HG03103 (cell line): ENCODE measurements around the gene C1orf53.
"Not testable (repeated sequence)": the region's sequence is repeated elsewhere in the genome, so short reads cannot be mapped to it uniquely, and the experiment has no call there.

ENCODE experiments used
- ATAC-seq: cut with Tn5 transposase; IDR thresholded peaks from one replicate; pipeline ENCODE4 v1.9.1; 2021; ENCODE audit warnings: low read depth; ENCODE audit not compliant: unreplicated experiment

C1orf53 gene

DNA sequence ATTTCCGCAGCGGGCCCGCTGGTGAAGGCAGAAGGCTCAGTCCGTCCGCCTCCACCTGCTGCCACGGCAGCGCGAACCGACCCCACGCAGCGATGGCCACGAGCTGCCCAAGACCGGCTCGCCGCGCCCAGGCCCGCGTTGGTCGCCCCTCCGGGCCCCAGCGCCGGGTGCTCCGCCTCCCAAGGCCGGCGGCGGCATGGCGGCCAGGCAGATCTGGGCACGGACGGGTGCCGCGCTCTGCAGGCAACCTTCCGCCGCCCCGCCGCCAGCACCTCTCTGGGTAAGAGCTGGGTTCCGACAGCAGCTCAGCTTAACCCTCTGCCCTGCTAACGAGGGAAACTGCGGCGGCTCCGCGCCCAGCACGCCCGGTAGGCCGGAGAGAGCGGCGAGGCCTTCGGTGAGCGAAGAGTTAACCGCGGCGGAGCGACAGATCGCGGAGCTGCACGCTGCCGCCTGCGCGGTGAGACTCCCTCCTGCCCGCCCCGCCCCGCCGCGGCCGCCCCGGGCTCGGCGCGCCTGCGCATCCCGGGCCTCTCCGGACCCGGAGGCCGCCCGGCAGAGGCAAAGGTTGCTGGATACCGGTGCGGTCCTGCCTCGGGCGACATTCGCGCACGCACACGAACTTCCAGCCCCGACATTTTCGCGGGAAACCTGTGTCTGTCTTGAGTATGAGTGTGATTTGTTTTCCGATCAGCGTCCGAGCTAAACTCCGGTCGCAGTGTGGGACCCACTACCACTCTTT is at the start of gene C1orf53:
Gene C1orf53, plus strand, starts transcription at position 177 of the 742 bp plus-strand sequence. Its CDS starts 20 bp downstream, at position 197.
- ATAC-seq: peak; percentile 94

DNA sequence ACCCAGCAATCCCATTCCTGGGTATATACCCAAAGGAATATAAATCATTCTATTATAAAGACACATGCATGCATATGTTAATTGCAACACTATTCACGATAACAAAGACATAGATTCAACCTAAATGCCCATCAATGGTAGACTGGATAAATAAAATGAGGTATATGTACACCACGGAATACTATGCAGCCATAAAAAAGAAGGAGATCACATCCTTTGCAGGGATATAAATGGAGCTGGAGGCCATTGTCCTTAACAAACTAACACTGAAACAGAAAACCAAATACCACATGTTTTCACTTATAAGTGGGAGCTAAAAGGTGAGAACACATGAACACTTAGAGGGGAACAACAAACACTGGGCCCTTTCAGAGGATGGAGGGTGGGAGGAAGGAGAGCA is 46.7 kb upstream of the C1orf53 start:
- not testable (repeated sequence) for ATAC-seq

DNA sequence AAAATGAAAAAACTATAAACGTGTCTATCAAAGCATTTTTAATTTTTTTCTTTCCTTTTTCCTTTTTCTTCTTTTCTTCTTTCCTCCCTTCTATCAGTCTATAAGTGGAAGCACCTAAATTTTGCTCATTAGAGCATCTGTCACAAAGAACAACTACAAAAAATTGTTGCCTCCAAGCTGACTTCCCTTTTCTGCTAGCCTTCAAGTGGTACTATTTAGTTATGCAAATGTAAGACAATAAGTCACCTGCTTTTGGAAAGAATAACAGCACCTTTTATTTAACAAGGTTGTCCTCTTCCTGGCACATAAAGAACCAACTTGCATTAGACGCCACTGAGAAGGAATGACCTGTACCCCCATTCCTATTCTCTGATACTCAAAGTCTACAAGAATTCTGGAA is 45.0 kb upstream of the C1orf53 start:
- no peak for ATAC-seq

DNA sequence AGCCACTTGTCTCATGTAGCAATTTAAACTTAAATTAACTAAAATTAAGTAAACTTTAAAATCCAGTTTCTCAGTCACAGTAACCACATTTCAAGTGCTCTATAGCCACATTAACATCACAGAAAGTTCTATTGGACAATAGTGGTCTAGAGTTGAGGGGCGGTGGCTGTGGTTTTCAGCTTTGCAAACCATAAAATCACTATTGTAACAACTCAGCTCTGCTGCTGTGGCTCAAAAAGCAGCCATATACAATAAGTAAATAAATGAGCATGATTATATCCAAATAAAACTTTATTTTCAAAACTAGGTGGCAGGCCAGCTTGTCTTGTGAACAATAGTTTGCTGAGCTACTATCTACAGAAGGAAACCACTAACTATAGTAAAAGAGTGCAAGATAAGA is 43.4 kb upstream of the C1orf53 start:
- no peak for ATAC-seq

DNA sequence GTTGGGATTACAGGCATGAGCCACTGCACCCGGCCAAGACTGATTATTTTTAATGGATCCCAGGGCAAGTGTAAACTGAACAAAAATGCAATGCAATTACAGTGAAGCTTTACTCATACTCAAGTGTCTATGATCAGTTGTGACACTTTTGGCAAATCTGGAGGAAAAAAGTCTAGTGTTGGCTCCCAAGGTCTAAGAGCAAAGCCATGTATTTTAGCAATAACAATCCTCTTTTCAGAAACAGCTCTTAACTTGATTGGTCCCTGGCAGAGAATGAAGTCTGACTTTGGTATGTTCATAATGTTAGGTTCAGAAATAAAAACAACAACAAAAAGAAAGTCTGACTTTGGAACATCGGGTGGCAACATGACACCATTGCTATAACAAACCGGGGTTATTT is 40.2 kb upstream of the C1orf53 start:
- no peak for ATAC-seq

DNA sequence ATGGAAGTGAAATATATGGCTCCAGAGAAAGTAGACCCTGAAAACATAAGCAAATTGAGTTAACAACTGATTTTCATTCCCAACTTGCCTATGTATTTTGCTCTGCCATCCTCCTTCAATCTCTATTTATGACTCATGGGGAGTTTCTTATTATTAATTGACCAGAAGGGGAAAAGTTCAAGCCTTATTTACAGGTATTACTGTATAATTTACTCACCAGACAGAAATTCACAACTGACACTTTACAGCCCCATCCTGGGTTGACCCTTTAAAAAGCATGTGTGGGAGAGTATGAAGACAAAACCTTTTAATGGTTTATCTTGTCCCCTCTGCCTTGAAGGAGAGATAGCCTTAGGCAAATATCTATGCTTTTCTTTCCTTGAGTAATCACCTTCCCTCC is 39.8 kb upstream of the C1orf53 start:
- no peak for ATAC-seq

DNA sequence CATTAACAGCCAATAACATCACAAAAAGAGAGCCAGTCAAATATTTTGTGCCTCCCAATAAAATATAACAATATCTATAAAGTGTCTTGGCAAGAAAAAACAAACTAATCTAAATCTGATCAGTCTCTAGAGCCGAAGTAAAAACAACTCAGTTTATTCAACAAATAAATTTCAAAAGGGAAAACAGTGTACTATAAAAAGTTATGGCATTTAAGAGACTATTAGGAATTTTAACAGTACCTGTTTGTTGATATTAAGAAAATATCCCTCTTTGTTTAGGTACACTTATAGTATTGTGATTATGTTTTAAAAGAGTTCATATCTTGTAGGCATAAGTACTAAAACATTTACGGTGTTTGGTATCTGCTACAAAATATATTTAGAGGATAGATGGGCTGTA is 36.6 kb upstream of the C1orf53 start:
- ATAC-seq: no peak

DNA sequence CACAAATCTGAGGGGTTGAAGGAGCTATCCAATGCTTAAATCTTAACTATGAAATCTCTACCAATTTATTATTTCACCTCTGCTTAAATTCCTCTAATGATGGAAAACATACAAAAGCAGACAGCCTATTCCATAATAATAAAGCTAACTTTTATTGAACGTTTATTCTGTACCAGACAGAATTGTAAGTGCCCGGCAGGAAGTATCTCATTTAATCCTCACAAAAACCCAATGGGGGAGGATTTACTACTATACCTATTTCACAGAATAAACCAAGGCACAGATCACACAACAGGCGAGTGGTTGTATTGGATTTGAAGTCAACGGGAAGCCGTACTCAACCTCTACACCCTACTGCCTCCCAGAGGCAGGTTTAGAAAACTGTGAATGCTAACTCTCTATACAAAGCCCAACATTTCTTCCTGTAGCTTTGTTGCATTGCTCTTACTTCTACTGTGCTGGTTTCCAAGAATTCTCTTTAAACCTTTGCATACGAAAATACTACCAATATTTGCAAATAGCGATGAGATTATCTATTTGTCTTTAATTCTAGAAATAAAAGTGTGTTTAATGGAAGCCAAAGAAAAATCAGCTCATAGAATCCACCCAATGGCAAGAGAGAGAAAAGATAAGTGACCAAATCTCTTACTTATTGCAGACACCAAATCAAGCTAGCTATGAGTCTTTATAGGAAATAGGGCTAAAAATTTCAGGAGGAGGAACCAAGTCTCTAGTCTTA is 33.5 kb upstream of the C1orf53 start:
- ATAC-seq: peak; percentile 93

DNA sequence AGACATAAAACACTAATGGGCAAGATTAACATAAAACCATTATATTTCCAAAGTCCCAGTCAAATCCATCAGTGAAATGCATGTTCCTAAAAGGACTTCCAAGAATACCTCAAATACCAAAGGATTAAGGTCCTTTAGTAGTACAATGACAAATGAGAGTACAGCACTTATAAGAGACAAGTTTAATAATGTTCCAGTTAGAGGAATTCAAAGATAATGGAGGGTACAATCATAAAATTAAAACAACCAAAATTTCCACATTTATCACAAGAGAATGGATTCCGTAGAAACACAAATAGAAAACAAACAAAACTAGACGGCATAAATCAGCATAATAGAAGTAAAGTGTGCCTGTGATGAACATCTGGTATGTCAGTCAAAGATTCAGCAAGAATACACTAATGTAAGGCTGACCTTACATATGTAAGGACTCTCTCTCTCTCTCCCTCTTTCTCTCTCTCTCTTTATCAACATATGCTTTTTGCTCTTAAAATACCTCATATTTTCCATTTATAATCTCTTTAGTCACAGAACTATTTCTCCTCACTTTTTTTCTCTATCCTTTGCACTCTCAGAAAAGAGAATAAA is 32.8 kb upstream of the C1orf53 start:
- no peak for ATAC-seq

DNA sequence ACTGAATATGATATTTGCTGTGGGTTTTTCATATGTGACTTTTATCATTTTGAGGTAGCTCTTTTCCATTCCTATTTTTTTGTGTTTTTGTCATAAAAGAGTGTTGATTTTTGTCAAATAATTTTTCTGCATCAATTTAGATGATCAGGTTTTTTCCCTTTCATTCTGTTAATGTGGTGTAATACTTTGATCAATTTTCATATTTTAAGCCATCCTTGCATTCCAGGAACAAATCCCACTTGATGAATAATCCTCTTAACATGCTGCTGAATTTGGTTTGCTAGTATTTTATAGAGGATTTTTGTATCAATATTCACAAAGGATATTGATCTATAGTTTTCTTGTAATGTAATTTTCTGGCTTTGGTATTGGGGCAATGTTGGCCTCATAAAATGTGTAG is 25.5 kb upstream of the C1orf53 start:
- ATAC-seq: no peak

DNA sequence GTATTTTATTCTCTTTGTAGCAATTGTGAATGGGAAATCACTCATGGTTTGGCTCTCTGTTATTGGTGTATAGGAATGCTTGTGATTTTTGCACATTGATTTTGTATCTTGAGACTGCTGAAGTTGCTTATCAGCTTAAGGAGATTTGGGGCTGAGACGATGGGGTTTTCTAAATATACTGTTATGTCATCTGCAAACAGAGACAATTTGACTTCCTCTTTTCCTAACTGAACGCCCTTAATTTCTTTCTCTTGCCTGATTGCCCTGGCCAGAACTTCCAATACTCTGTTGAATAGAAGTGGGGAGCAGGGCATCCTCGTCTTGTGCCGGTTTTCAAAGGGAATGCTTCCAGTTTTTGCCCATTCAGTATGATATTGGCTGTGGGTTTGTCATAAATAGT is 22.0 kb upstream of the C1orf53 start:
- ATAC-seq: not testable (repeated sequence)

DNA sequence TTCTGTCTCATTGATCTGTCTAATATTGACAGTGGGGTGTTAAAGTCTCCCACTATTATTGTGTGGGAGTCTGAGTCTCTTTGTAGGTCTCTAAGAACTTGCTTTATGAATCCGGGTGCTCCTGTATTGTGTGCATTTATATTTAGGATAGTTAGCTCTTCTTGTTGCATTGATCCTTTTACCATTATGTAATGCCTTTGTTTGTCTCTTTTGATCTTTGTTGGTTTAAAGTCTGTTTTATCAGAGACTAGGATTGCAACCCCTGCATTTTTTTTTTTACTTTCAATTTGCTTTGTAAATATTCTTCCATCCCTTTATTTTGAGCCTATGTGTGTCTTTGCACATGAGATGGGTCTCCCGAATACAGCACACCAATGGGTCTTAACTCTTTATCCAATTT is 20.2 kb upstream of the C1orf53 start:
- ATAC-seq: not testable (repeated sequence)

DNA sequence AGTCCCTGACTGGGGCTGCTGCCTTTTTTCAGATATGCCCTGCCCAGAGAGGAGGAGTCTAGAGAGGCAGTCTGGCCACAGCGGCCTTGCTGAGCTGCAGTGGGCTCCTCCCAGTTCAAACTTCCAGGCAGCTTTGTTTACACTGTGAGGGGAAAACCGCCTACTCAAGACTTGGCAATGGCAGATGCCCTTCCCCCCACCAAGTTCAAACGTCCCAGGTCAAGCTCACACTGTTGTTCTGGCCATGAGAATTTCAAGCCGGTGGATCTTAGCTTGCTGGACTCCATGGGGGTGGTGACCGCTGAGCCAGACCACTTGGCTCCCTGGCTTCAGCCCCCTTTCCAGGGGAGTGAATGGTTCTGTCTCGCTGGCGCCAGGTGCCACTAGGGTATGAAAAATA is 18.3 kb upstream of the C1orf53 start:
- no peak for ATAC-seq

DNA sequence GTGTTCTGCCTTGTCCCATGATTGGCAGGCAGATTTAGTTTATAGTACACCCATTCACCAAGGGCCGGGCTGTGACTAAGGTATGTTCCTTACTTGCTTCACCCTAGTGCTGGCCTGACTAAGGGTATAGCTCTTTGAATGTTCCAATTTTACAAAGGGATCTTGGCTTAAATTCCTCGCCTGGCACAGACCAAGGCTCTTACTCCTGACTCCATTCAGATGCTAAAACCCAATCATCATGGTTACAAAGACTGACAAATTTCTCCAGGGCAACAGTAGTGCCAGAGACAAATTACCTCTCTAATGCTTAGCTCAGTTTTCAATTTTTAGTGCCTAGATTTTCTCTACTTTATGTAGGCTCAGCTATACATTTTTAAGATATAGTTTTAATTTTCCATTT is 11.5 kb upstream of the C1orf53 start:
- ATAC-seq: no peak

DNA sequence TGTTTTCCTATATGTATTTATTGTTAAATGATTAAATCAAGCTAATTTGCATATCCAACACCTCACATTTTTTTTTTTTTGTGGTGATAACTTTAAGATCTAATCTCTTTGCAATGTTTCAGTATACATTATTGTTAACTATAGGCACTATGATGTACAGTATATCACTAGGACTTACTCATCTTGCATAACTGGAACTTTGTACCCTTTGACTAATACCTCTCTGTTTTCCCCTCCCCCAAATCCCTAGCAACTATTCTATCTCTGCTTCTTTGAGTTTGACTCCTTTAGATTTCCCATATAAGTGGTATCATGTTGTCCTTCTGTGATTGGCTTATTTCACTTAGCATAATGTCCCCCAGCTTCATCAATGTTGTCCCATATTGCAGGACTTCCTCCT is 9.7 kb upstream of the C1orf53 start:
- no peak for ATAC-seq

DNA sequence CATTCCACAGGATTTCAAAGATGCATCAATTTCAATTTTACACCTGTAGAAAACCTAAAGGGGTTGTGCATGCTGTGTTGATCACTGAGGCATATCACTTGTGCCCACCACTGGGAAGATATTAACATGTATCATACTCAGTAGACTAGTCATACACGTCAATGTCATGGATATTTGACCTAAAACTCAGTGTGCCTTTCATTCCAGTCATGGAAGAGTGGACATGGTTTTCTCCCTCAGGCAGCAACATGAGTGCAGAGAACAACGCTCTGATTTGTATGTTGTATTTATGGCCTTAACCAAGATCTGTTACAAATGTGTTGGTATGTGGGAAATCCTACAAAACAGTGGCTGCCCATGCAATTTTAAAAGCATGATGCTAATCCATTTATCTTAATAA is 6.1 kb upstream of the C1orf53 start:
- ATAC-seq: no peak

DNA sequence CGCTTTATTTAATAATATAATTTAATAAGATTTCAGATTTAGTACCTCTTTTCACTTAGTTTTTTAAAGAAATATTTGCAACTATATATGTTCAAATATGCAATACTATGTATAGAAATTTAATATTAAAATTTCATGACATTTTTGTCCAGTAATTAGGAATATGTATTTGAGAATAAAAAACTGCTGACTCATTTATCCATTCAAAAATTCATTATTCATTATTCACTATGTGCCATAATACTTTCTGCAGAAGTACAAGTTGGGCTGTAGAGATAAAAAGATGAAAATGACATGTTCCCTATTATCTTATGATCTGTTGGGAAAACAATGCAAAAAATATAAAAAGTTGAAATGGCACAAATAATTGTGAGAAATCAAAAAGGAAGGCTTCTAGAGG is 3.4 kb upstream of the C1orf53 start:
- no peak for ATAC-seq

DNA sequence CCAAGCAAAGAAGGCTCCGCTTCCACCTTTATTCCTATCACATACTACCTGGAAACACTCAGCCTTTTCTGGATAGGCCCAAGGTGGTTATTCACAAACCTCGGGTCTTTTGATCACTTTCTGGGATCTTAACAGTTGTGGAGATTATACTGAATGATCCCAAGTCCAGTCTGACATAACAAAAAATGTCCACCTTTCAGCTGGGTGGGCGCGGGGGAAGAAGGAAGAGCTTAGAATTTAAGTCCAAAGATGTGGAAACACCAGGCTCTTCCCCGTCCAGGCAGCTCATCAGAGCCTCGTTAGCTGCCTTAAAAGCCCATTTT is 338 bp upstream of the C1orf53 start:
- no peak for ATAC-seq

DNA sequence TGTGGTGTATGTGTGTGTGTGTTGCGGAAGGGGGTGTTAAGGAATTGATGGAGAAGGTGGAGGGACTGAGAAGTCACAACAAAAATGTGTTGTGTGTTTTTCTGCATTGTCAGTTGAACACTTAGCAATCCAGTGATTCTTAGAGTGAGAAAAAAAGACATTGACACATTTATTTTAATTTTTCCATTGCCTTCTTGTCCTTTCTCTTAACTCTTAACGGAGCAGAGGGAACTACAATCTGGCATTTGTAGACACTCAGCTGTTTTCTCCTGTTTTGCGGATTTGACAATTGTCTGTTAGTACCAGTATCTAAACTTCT is 725 bp downstream of the C1orf53 start:
- ATAC-seq: no peak

DNA sequence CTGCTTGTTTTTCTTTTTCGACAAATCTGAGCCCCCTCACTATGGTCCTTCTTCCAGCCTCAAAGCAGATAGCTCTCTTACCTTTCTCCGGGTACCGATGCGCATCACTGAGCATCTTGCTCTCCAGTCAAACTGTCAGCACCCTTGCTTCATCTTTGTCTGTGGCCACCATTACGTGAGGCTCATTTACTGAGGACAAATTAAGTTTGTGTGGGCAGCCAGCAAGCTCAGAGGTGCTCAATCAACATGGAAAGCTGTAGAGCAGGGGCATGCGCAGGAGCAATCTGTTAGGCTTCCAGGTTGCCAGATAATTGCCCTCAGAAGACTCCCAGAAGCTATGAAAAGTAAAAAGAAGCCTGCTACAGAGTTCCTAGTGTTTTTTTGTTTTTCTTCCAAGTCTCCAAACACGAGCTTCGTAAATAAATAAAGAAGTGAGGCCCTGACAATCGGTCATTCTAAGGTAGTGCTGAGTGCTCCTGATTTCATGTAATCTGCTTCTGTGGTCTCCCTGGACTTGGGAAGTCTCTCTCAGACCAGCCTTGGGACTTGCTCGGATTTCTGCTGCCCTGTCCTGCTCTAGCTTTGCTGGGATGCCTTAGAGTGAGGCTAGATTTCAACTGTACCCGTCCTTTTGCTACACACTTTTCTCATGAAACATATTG is 1.8 kb downstream of the C1orf53 start:
- no peak for ATAC-seq

DNA sequence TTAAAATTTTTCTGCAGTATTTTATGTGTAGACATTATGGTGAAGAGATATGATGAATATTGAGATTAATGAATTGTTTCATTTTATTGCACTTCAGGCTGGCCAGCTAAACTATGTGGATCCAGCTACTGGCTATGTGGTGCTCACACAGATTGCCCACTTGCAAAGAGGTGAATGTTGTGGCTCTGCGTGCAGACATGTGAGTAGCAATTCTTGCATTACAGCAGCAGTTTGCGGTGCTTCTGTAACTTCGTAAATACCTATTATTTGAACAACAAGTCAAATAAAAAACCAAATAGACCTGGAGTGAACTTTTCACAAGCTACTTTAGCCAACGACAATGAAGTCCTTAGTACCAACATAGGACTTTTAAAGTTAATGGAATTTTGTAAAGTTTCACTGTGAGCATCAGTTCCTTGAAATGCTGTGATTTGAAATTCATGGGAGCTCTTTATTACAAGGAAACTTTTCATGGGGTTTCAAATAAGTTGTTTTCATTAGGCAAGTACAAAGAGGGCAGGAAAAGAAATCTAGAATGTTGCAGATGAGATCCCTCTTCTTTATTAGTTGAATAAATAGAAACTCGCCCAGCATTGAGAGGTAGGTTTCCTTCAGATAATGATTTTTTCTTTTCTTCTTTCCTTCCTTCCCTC is 3.4 kb downstream of the C1orf53 start:
- ATAC-seq: no peak
